HT1080 (cell line): Measurements from ENCODE around the gene FAM110A. TPM values are rescaled to one million over a fixed set of nuclear protein-coding genes. Genes with fewer than 3 reads are reported as not detected.
"Not testable (repeated sequence)": the region's sequence is repeated elsewhere in the genome, so short reads cannot be mapped to it uniquely, and the experiment has no call there.

ENCODE experiments used
- DNase-seq: peaks from one replicate; pipeline ENCODE4 v3.0.0-alpha.2; 2015; ENCODE audit warnings: low read depth
- total RNA-seq: library from RNA; depleted of rRNA; stranded (reverse); fragments of >200 nt; shearing (Covaris generic); gene quantifications from 2 replicates; pipeline ENCODE4 v1.2.3, GENCODE V29; 2014

Gene FAM110A
- total RNA-seq, 1 experiment from 2014 or later: 5.8 TPM

GRCh38 chr20:822651-823573 lies 10.6 kb upstream of the FAM110A start:
- no peak for DNase-seq

GRCh38 chr20:823574-823902 lies 10.0 kb upstream of the FAM110A start:
- no peak for DNase-seq

DNA sequence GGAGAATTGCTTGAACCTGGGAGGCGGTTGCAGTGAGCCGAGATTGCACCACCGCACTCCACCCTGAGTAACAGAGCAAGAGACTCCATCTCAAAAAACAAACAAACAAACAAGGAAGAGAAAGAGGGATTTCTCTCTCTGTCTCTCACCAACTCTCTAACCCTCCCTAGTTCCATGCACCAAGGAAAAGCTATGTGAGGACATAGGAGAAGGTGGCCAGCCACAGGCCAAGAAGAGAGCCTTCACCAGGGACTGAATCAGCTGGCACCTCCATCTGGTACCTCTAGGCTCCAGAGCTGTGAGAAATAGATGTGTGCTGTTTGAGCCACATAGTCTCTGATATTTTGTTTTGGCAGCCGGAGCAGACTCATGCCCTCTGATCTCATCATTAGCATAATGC lies 9.0 kb upstream of the FAM110A start:
- DNase-seq: no peak

- DNase-seq: no peak
Observed at GRCh38 chr20:824916-825315, 8.6 kb upstream of the FAM110A start.

GRCh38 chr20:825710-826421 lies 7.6 kb upstream of the FAM110A start:
- DNase-seq: peak; percentile 21

DNA sequence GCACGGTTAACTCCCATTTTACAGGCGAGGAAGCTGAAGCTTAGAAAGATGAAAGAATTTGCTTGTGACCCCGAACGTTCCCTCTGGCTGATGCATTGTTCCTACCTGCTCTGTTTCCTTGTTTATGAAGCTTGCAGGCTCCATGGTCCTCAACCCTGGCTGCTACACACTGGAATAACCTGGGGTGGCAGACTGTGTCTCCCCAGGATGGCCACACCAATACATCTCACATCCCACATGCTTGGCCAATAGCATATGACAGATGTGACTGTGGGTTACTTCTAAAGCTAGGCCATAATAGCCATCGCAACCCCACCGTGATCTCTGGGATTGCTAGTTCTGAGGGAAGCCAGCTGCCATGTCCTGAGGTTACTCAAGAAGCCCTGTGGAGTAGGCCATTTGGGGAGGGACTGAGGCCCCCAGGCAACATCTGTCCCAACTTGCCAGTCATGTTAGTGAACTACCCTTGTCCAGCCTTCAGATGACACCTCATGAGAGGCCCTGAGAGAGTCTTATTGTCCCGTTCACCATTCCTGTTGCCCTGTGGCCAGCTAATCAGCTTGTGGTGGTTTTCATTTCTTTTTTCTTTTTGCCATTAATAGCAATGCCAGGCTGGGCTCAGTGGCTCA lies 6.7 kb upstream of the FAM110A start:
- no peak for DNase-seq

DNA sequence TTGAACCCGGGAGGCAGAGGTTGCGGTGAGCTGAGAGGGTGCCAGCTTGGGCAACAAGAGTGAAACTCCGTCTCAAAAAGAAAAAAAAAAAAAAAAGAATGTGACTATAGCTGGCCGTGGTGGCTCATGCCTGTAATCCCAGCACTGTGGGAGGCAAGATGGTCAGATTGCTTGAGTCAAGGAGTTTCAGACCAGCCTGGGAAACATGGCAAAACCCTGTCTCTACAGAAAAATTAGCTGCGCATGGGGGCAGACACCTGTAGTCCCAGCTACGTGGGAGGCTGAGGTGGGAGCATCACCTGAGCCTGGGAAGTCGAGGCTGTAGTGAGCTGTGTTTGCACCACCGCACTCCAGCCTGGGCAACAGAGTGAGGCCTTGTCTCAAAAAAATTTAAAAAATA lies 5.5 kb upstream of the FAM110A start:
- not testable (repeated sequence) for DNase-seq

DNA sequence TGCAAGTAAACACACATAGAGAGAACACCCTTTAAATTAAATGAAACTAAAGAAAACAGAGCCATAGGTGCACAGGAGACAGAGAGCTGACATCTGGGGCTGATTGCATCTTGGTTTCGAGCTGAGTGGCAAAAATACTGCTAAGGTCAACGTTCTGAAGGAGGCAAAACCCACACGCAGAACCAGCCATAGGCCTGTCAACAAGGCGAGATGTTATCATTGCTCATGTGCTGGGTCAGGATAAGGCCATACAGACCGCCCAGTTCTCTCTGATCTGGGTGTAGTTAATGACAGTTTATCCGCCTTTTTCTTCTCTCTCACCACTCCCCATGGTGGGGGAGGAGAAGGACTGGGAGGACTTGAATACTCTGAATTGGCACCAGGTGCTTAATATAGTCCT lies 4.5 kb upstream of the FAM110A start:
- no peak for DNase-seq

- DNase-seq: no peak
Observed at GRCh38 chr20:829551-829950, 4.0 kb upstream of the FAM110A start.

- DNase-seq: peak; percentile 31
Observed at GRCh38 chr20:830011-830521, 3.4 kb upstream of the FAM110A start.

GRCh38 chr20:831251-831650 lies 2.3 kb upstream of the FAM110A start:
- DNase-seq: no peak

- no peak for DNase-seq
Observed at GRCh38 chr20:831956-832355, 1.6 kb upstream of the FAM110A start.

- no peak for DNase-seq
Observed at GRCh38 chr20:833121-833449, 430 bp upstream of the FAM110A start.

GRCh38 chr20:834151-834746 lies 734 bp downstream of the FAM110A start:
- no peak for DNase-seq

DNA sequence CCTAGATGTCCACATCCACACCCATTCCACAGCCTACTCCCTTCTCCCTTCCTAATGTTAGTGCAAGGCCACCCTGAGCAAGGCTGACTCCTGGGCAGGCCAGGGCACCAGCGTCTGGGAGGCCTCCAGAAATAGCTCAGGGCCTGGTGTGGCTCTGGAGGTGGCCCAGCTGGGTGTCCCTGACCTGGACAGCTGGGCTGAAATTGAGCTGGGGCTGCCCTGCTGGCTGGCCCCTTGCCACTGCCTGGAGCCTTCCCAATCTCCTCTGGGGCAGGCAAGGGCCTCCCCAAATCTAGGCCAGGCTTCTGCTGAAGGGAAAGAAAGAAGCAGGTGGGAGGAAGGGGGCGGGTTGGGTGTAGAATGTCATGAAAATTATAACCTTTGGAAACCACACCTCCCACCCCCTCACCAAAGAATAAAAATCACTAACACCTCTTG lies 2.1 kb downstream of the FAM110A start:
- no peak for DNase-seq

DNA sequence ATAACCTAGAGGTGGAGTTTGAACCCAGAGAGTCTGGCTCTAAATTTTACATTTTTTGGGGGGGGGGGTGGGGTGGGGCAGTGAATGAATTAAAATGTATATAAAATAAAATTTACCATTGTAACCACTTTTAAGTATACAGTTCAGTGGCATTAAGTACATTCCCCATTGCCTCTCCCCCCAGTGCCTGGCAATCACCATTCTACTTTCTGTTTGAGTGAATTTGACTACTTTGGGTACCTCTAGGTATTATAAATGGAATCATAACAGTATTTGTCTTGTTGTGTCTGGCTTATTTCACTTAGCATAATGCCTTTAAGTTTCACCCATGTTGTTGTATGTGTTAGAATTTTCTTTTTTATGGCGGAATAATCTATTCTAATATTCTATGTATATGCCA lies 2.7 kb downstream of the FAM110A start:
- DNase-seq: no peak

DNA sequence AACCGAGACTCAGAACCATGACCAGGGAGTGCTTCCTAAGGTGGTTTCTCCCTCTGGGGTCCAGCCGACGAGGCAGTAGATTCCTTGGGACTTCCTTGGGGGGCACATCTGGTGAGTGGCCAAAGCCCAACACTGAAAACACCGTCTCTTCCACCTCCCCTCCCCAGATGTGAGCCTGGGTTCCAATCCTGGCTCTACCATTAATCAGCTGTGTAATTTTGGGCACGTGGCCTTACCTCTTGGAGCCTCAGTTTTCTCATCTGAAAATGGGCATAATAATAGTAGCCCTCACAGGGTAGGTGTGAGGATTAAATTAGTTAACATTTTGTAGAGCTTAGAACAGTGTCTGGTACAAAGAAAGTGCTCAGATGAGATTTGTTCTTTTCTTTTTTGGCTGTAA lies 5.5 kb downstream of the FAM110A start:
- no peak for DNase-seq

- DNase-seq: no peak
Observed at GRCh38 chr20:839626-840025, 6.1 kb downstream of the FAM110A start.

- DNase-seq: no peak
Observed at GRCh38 chr20:840503-840857, 7.0 kb downstream of the FAM110A start.

- DNase-seq: no peak
Observed at GRCh38 chr20:840858-841567, 7.5 kb downstream of the FAM110A start.
